Cardiac muscle cell (in vitro differentiated cells and primary cell): Measurements from ENCODE around the gene SNRPB2. TPM values are rescaled to one million over a fixed set of nuclear protein-coding genes. Genes with fewer than 3 reads are reported as not detected.

Experiments used
- DNase-seq, 2 donors: peaks; one replicate each; pipeline versions ENCODE4 v3.0.0 to v3.0.0-alpha.2; 2010 to 2017; ENCODE audit warnings: low read depth in 1 of 2, low spot score in 1 of 2
- H3K27ac ChIP-seq: fragments of 200-600 bp; sonication (generic); 2 replicates; pipeline ENCODE4 v1.5.1; 2016
- H3K27me3 ChIP-seq: fragments of 200-600 bp; sonication (generic); 2 replicates; pipeline ENCODE4 v1.6.0; 2016; ENCODE audit warnings: control low read depth
- H3K36me3 ChIP-seq: fragments of 200-600 bp; sonication (generic); 2 replicates; pipeline ENCODE4 v1.5.1; 2016; ENCODE audit warnings: control low read depth
- H3K4me1 ChIP-seq: fragments of 200-600 bp; sonication (generic); 2 replicates; pipeline ENCODE4 v1.8.1; 2017; ENCODE audit warnings: low read depth, mild to moderate bottlenecking, mixed run types
- H3K4me3 ChIP-seq: fragments of 200-600 bp; sonication (generic); 2 replicates; pipeline ENCODE4 v1.5.1; 2016; ENCODE audit warnings: mild to moderate bottlenecking
- H3K9me3 ChIP-seq: fragments of 200-600 bp; sonication (generic); 2 replicates; pipeline ENCODE4 v1.5.1; 2017; ENCODE audit warnings: low read depth, mild to moderate bottlenecking, control low read depth
- polyA plus RNA-seq: library from polyadenylated mRNA; unstranded; fragments of >200 nt; fragmentation: Nextera tagmentation; extraction: Ambion mirVana; gene quantifications from 2 replicates; pipeline ENCODE4 v1.2.1, GENCODE V29; 2016
- total RNA-seq: library from RNA; depleted of rRNA; stranded (reverse); fragments of >200 nt; gene quantifications from 2 replicates; pipeline ENCODE4 v1.2.3, GENCODE V29; 2016
- TF ChIP-seq, protein P1 (sequence below): IDR thresholded peaks from 2 replicates; pipeline ENCODE4 v1.5.1; 2012; ENCODE audit warnings: low read depth, mild to moderate bottlenecking, low read length

The SNRPB2 gene
- total and polyA plus RNA-seq, 2 experiments from 2014 or later = 16.4 to 99.7 TPM

DNA sequence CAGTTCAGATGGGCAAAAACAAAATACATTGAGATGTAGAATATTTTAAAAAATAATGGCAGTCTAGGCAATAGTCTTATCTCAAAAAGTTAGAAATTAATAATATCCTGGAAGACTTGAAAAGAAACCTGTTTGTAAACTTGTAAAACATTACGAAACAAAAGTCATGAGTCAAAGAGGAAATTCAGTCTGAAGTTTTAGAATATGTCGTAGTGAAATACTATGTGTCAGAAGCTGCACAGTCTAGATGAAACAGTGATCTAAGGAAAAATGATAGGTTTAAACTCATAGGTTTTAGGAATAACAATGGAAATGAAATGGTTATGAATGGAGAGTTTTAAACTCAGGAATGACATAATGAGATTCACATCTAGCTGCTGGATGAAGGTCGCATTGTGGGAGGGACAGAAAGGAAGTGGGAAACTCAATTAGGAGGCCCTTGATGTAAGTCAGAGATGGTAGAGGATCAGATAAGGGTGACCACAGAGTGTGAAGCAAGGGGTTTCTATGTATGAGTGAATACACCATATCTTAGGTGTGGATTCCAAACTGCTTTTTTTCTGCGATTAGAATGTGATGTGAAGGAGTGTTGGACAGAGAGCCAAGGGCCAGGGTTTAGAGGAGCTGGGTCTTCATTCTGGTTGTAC is 2.8 kb downstream of the SNRPB2 start:
- Histone ChIP-seq H3K9me3 (no peaks in the 10 kb centered on the region), H3K4me3 (no peak overlapping the region), H3K27ac (no peak overlapping the region), H3K4me1 (peaks cover 5% of the 10 kb centered on the region), H3K27me3 (peaks cover 11% of the 10 kb centered on the region), H3K36me3 (peaks cover 29% of the 10 kb centered on the region)
- peak in 1 of 2 donors; percentile 18 for DNase-seq
- TF ChIP-seq, protein P1, sequence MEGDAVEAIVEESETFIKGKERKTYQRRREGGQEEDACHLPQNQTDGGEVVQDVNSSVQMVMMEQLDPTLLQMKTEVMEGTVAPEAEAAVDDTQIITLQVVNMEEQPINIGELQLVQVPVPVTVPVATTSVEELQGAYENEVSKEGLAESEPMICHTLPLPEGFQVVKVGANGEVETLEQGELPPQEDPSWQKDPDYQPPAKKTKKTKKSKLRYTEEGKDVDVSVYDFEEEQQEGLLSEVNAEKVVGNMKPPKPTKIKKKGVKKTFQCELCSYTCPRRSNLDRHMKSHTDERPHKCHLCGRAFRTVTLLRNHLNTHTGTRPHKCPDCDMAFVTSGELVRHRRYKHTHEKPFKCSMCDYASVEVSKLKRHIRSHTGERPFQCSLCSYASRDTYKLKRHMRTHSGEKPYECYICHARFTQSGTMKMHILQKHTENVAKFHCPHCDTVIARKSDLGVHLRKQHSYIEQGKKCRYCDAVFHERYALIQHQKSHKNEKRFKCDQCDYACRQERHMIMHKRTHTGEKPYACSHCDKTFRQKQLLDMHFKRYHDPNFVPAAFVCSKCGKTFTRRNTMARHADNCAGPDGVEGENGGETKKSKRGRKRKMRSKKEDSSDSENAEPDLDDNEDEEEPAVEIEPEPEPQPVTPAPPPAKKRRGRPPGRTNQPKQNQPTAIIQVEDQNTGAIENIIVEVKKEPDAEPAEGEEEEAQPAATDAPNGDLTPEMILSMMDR = no peak

DNA sequence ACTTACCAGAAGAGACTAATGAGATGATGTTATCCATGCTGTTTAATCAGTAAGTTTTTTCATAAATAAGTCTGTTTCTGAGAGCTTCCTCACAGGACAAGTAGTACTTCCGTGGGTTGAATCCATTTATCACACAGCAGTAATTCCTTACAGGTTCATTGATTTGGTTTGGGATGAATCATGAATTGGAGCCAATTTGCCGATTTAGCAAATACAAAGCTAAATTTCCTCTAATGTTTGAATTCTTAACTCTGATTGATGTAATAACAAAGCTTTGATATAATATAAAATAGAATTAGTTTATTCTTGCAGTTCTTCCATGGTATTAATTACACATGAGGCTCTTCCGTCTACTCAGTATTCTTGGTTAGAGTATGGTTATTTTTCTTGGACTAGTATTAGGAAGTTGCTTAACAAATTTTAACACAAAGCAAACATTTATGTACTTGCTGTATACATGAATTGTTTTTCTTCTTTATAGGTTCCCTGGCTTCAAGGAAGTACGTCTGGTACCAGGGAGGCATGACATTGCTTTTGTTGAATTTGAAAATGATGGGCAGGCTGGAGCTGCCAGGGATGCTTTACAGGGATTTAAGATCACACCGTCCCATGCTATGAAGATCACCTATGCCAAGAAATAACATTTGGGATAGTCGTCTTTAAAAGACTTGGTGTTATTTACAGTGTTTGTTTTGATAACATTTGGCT is 10.7 kb downstream of the SNRPB2 start:
- Histone ChIP-seq H3K27ac (no peak overlapping the region), H3K36me3 (peaks cover 35% of the 10 kb centered on the region), H3K4me3 (no peak overlapping the region), H3K4me1 (no peaks in the 10 kb centered on the region), H3K9me3 (no peaks in the 10 kb centered on the region), H3K27me3 (no peaks in the 10 kb centered on the region)
- DNase-seq = no peak
- TF ChIP-seq, protein P1 = no peak

DNA sequence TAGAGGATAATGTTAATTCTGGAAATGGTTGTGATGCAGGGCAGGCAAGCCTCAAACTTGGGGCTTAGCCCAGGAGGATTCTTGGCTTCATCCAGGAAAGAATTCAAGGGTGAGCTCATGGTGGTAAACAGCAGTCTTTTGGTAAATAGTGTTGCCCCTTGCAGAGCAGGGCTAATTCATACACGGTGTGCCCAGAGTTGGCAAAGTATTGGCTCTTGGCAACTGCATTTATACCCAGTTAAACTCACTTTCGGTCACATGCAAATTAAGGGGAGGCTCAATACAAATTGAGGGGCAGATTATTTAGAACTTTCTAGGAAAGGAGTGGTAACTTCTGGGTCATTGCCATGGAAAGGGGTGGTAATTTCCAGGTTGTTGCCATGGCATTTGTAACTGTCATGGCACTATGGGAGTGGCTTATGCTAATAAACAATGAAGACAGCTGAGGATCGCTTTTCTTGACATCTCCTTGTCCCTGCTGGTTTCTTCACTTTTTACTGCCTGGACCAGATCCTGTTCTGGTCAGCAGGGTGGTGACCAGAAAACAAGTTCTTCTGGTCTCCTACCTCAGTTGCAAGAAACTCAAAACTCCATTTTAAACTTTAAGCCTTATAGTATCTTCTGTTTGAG is 14.5 kb downstream of the SNRPB2 start:
- no peaks in the 10 kb centered on the region for H3K4me1 ChIP-seq
- no peak overlapping the region for H3K27ac ChIP-seq
- H3K9me3 ChIP-seq = no peaks in the 10 kb centered on the region
- TF ChIP-seq, protein P1 = no peak
- peaks cover 23% of the 10 kb centered on the region for H3K36me3 ChIP-seq
- no peak overlapping the region for H3K4me3 ChIP-seq
- no peaks in the 10 kb centered on the region for H3K27me3 ChIP-seq
- DNase-seq = no peak

DNA sequence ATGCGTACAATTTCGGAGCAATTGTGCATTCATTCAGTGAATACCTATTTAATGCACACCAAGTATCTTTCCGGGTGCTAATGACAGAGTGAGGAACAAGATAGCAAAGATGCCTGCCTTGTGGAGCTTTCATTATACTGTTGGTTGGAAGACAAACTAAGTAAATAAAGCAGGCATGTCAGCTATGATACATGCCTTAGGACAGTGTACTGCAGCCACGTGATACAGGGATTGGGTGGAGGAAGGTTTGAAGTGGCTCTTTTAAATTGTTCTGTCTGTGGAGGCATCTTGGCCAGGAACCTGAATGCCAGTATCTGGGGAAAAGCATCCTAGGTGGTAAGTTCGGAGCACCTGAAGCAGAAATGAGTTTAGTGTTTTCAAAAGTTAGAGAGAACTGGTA is 15.4 kb downstream of the SNRPB2 start:
- Histone ChIP-seq H3K9me3 (no peaks in the 10 kb centered on the region), H3K36me3 (peaks cover 15% of the 10 kb centered on the region), H3K27me3 (no peaks in the 10 kb centered on the region), H3K4me3 (no peak overlapping the region), H3K4me1 (no peaks in the 10 kb centered on the region), H3K27ac (no peak overlapping the region)
- DNase-seq = no peak
- TF ChIP-seq, protein P1 = no peak

DNA sequence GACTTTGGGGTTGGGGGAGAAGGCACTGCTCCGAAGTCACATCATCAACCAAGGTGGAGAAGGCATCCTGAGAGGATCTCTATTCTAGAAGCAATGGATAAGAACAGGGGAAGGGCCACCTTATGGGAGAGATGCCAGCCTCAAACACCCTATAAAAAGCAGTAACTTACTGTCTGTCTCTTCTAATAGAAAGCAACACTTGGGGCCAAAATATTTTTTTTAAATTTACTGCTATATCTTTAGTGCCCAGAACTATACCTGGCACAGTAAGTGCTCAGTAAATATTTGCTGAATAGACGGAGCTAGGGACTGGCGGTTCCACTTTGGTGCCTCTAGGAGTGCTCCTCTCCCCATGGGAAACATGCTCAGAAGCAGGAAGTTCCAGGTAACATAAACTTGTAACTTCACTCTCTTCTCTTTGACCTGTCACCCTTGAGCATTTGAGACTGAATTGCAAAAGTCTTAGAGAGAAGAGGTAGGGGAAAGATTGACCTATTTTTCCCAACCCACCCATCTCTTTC is 17.5 kb downstream of the SNRPB2 start:
- no peak overlapping the region for H3K27ac ChIP-seq
- TF ChIP-seq, protein P1 = no peak
- H3K36me3 ChIP-seq = no peaks in the 10 kb centered on the region
- no peak for DNase-seq
- no peaks in the 10 kb centered on the region for H3K4me1 ChIP-seq
- no peaks in the 10 kb centered on the region for H3K27me3 ChIP-seq
- H3K9me3 ChIP-seq = no peaks in the 10 kb centered on the region
- no peak overlapping the region for H3K4me3 ChIP-seq
